Testis (tissue), 3 donors: ENCODE data around the gene MUC5AC. TPM values are rescaled to one million over a fixed set of nuclear protein-coding genes. Genes with fewer than 3 reads are reported as not detected.

Experiments used
- DNase-seq: peaks from one replicate; pipeline ENCODE4 v3.0.0-alpha.2; 2019
- H3K27ac ChIP-seq, 2 donors: fragments of 200-600 bp; sonication (generic); one replicate each; pipeline ENCODE4 v1.5.1; 2019
- H3K27me3 ChIP-seq: fragments of 200-600 bp; sonication (generic); one replicate; pipeline ENCODE4 v1.5.1; 2019
- H3K36me3 ChIP-seq: fragments of 200-600 bp; sonication (generic); one replicate; pipeline ENCODE4 v1.5.1; 2017; ENCODE audit warnings: low read depth; ENCODE audit errors: missing control alignments
- H3K4me1 ChIP-seq: fragments of 200-600 bp; sonication (generic); one replicate; pipeline ENCODE4 v1.5.1; 2019
- H3K4me3 ChIP-seq, 2 donors: fragments of 200-600 bp; sonication (generic); one replicate each; pipeline ENCODE4 v1.5.1; 2017 to 2019
- H3K9me3 ChIP-seq: fragments of 200-600 bp; sonication (generic); one replicate; pipeline ENCODE4 v1.5.1; 2017
- POLR2A ChIP-seq: fragments of 450-650 bp; IDR thresholded peaks from one replicate; pipeline ENCODE4 v1.6.1; 2017; ENCODE audit warnings: antibody characterized with exemption, mild to moderate bottlenecking, moderate library complexity
- WGBS, 2 donors: methylation state at CpG; one replicate each; pipeline ENCODE4 v1.1.5; 2018; 5-methylcytosine and 5-hydroxymethylcytosine counted together
- intact Hi-C: fragments of 100-400 bp; cut with DNase I; formaldehyde crosslinking; loops from one replicate; pipeline ENCODE4 v1.15.1; 2023; ENCODE audit warnings: low total_unique reads
- polyA plus RNA-seq: library from polyadenylated mRNA; stranded (reverse); fragments of 350-450 nt; fragmentation: Illumina TruSeq; extraction: RNeasy Lipid Tissue Mini Kit (QIAGEN cat#74804); gene quantifications from one replicate; pipeline ENCODE4 v1.2.3, GENCODE V29; 2014; ENCODE audit warnings: low read depth, low replicate concordance; ENCODE audit not compliant: insufficient read depth
- total RNA-seq, 2 donors: library from RNA; depleted of rRNA; stranded (reverse); fragments of >200 nt; gene quantifications; one replicate each; pipeline ENCODE4 v1.2.3, GENCODE V29; 2016
- TF ChIP-seq, protein P1 (sequence below), 3 experiments: fragments of 450-650 bp in 2 of 3; fragments of 200-600 bp in 1 of 3; sonication (generic) in 1 of 3; IDR thresholded peaks; one replicate each; pipeline ENCODE4 v1.5.1; 2016 to 2019; ENCODE audit warnings: antibody characterized with exemption in 3 of 3, mild to moderate bottlenecking in 2 of 3, moderate library complexity in 1 of 3

MUC5AC gene
- total and polyA plus RNA-seq, 3 donors from 2014 or later, result 0.31 to 0.62 (median 0.32) TPM

DNA sequence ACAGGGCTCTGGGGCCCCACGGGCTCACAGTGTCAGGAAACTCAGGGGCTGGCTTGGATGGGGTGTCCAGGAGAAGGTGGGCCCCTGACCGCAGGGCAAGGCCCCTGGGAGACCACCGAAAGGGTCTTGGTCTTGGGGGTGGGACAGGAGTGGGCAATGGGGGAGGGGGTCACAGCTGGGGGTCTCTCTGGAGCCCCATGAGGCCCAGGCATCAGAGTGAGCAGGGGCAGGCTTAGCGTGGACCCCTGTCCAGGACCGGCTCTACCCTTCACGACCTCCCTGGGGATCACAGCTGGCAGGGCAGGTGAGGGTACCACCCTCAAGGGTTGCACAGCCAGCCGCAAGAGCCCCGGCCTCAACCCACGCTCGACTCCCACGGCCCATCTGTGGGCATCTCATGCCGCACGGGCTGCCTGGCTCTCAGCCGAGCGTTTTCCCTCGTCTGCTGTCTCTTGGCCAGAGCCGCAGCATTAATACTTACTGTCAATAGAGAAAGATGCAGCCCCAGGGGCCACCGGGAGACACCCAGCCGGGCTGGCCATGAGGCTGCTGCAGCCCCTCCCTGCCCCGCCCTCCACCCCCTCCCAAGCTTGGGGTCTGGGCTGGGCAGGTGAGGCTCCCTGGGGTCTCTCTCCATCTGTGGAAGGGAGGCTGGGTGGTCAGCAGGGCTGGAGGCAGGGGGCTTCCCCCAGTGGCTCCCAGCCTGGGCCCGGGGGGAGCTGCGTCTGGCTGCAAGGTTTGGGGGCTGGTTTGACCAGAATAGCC lies 65.8 kb downstream of the MUC5AC start:
- Histone ChIP-seq H3K36me3 (no peaks in the 10 kb centered on the region), H3K27ac (no peak overlapping the region), H3K9me3 (no peaks in the 10 kb centered on the region), H3K27me3 (no peaks in the 10 kb centered on the region), H3K4me1 (peaks cover 12% of the 10 kb centered on the region), H3K4me3 (no peak overlapping the region)
- peak; percentile 51 for DNase-seq
- intact Hi-C loops, result no loop called here
- 53 to 77% methylated on average over 3 to 20 of the region's 22 CpGs for WGBS, 2 donors
- TF ChIP-seq, protein P1, sequence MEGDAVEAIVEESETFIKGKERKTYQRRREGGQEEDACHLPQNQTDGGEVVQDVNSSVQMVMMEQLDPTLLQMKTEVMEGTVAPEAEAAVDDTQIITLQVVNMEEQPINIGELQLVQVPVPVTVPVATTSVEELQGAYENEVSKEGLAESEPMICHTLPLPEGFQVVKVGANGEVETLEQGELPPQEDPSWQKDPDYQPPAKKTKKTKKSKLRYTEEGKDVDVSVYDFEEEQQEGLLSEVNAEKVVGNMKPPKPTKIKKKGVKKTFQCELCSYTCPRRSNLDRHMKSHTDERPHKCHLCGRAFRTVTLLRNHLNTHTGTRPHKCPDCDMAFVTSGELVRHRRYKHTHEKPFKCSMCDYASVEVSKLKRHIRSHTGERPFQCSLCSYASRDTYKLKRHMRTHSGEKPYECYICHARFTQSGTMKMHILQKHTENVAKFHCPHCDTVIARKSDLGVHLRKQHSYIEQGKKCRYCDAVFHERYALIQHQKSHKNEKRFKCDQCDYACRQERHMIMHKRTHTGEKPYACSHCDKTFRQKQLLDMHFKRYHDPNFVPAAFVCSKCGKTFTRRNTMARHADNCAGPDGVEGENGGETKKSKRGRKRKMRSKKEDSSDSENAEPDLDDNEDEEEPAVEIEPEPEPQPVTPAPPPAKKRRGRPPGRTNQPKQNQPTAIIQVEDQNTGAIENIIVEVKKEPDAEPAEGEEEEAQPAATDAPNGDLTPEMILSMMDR (IDR thresholded peaks at IDR 0.05), result no peak
- no peak for TF ChIP-seq POLR2A

DNA sequence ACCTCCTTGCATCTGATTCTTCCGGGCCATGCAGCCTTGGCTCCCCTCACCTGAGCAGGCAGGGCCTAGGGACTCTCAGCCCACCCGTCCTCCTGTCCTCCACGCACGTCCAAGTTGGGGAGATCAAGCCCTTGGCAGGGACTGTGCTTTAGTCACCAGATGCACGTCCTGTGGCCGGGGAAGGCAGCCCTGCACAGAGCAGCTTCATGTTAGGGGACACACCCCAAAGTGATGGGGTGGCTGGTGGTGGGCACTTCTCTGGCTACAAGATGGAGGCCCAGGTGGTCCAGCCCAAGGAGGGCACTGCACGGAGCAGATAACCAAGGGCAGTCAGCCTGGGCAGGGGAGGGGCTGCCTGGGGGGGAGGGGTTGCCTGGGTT lies 66.3 kb downstream of the MUC5AC start:
- H3K4me1 ChIP-seq, result peaks cover 12% of the 10 kb centered on the region
- TF ChIP-seq, protein P1 (IDR thresholded peaks at IDR 0.05), result no peak
- TF ChIP-seq POLR2A, result no peak
- H3K9me3 ChIP-seq, result no peaks in the 10 kb centered on the region
- DNase-seq, result no peak
- no peak overlapping the region for H3K4me3 ChIP-seq
- no peaks in the 10 kb centered on the region for H3K36me3 ChIP-seq
- no peak overlapping the region for H3K27ac ChIP-seq
- no peaks in the 10 kb centered on the region for H3K27me3 ChIP-seq
- intact Hi-C loops, result no loop called here
- WGBS, 2 donors, result 52 to 63% methylated on average over 4 to 7 of the region's 7 CpGs

DNA sequence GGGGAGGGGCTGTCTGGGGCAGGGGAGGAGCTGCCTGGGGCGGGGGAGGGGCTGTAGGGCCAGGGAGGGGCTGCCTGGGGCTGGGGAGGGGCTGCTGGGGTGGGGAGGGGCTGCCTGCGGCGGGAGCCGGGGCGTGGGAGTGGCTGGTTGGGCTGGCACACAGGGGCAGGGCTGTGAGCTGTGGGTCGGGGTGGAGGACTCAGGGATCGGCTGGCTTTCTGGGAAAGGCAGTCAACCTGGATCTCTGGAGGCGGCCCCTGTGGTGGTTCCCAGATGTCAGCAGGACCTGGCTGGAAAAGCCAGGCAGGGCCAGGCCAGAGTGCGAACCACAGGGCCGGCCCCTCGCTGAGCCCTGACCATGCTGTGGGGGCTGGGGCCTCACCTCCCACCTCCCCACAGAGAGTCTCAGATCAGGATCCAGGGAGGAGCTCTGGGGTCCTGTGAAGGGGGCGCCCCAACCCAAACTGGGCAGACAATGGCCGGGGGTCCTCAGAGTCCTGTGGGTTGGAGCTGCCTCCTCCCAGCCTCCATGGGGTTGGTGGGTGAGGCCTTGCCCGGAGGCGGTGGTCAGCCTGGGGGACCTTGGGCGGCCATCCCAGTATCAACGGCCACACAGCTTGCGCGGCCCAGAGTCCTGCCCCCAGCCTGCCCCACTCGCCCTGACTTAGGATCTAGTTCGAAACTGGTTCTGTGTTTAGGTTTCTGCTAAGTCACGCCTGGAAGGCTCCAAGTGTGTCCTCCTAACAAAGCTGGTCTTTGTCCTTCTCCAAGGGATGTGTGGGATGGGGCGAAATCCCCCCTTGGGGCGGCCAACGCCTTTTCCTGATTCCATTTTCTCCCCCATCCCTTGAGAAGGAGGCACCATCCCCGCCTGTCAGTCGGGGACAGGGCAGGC lies 67.0 kb downstream of the MUC5AC start:
- intact Hi-C loops, result no loop called here

DNA sequence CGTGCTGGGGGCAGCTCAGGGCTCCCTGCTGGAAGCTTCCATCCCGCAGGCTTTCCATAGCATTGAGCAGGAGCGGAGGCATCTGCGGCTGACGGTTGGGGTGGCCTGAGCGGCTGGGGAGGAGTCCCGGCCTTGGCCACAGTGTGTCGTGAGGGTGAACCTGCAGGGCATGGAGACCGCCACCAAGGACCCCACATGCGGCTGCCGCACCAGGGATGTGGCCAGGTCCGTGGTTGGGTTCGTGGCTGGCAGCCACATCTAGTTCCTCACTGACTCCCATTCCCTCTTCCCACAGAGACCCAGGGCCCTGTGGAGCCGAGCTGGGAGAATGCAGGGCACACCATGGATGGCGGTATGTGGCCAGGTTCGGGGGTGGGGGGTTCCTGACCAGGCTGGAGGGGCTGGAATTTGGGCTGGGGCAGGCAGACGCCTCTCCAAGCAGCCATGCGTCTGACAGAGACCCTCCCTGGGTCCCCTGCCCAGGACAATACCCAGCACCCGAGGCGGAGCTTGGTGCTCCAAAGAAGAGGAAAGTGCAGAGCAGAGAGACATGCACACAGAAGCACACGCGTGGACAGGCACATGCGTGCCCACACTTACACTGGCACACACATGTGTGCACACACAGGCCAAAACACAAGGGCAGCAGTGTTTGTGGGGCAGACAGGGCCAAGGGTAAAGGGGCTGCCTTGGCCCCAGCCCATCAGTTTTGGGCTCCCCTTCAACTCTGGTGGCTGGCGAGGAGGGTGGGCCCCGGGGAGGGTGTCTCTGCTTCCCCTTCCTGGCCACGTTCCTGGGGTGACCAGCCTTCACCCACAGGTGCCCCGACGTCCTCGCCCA lies 67.9 kb downstream of the MUC5AC start:
- WGBS, 2 donors, result 88 to 90% methylated on average over 14 to 29 of the region's 29 CpGs
- no peak for DNase-seq
- Histone ChIP-seq H3K9me3 (no peaks in the 10 kb centered on the region), H3K27me3 (no peaks in the 10 kb centered on the region), H3K4me3 (no peak overlapping the region), H3K27ac (no peak overlapping the region), H3K4me1 (peaks cover 9% of the 10 kb centered on the region), H3K36me3 (no peaks in the 10 kb centered on the region)
- no peak for TF ChIP-seq POLR2A
- TF ChIP-seq, protein P1 (IDR thresholded peaks at IDR 0.05), result no peak
- intact Hi-C loops, result no loop called here

More for the DNA sequence above, 67.0 kb downstream of the MUC5AC start:
- Histone ChIP-seq H3K36me3 (no peaks in the 10 kb centered on the region), H3K27ac (no peak overlapping the region), H3K4me1 (peaks cover 11% of the 10 kb centered on the region), H3K27me3 (no peaks in the 10 kb centered on the region), H3K9me3 (no peaks in the 10 kb centered on the region), H3K4me3 (no peak overlapping the region)
- DNase-seq, result no peak
- no peak for TF ChIP-seq POLR2A
- TF ChIP-seq, protein P1 (IDR thresholded peaks at IDR 0.05), result no peak
- 54 to 84% methylated on average over 9 to 27 of the region's 27 CpGs for WGBS, 2 donors
